ENCODE data around the gene RALGAPA1. TPM values are rescaled to one million over a fixed set of nuclear protein-coding genes. Genes with fewer than 3 reads are reported as not detected.

The RALGAPA1 gene
- polyA plus RNA-seq, 1 donor from 2014 or later, result 73.3 TPM

DNA sequence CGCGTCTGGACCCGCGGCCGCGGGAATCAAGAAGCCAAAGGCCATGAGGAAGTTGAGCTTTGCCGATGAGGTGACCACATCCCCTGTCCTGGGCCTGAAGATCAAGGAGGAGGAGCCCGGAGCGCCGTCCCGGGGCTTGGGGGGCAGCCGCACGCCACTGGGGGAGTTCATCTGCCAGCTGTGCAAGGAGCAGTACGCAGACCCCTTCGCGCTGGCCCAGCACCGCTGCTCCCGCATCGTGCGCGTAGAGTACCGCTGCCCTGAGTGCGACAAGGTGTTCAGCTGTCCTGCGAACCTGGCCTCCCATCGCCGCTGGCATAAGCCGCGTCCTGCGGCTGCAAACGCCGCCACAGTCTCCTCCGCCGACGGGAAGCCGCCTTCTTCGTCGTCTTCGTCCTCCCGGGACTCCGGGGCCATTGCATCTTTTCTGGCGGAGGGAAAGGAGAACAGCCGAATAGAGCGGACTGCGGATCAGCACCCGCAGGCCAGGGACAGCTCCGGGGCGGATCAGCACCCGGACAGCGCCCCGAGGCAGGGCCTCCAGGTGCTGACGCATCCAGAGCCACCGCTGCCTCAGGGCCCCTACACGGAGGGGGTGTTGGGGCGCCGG lies 274.1 kb downstream of the RALGAPA1 start:
- Histone ChIP-seq H3F3A (ENCODE audit: insufficient read depth, low read length, poor library complexity, severe bottlenecking) (no peaks in the 10 kb centered on the region), H3K9me3 (ENCODE audit: low read length) (no peaks in the 10 kb centered on the region), H3K9me2 (ENCODE audit: insufficient read depth, low read length) (no peaks in the 10 kb centered on the region), H3K27me3 (ENCODE audit: insufficient read depth, low read depth, low read length) (peaks cover 75% of the 10 kb centered on the region), H3K4me2 (ENCODE audit: low read length) (peak overlapping the region; percentile 56), H3K9ac (ENCODE audit: low read length) (peak overlapping the region; percentile 32), H3K27ac (ENCODE audit: low read length) (no peak overlapping the region), H3K79me2 (replicated peaks; ENCODE audit: insufficient read depth, low read length) (no peaks in the 10 kb centered on the region), H3K4me3 (ENCODE audit: low read length) (peak overlapping the region; percentile 88), H4K20me1 (ENCODE audit: insufficient read depth) (no peaks in the 10 kb centered on the region), H2AFZ (ENCODE audit: low read depth, low read length) (no peak overlapping the region), H3K36me3 (ENCODE audit: insufficient read depth, low read length) (no peaks in the 10 kb centered on the region)
- TF ChIP-seq EZH2 (IDR thresholded peaks at IDR 0.05; ENCODE audit: borderline replicate concordance, insufficient read depth, low read length, poor library complexity, severe bottlenecking) (peak; percentile 74), CTCF (IDR thresholded peaks at IDR 0.05; ENCODE audit: poor library complexity, severe bottlenecking) (no peak)
- TF ChIP-seq, protein P1, sequence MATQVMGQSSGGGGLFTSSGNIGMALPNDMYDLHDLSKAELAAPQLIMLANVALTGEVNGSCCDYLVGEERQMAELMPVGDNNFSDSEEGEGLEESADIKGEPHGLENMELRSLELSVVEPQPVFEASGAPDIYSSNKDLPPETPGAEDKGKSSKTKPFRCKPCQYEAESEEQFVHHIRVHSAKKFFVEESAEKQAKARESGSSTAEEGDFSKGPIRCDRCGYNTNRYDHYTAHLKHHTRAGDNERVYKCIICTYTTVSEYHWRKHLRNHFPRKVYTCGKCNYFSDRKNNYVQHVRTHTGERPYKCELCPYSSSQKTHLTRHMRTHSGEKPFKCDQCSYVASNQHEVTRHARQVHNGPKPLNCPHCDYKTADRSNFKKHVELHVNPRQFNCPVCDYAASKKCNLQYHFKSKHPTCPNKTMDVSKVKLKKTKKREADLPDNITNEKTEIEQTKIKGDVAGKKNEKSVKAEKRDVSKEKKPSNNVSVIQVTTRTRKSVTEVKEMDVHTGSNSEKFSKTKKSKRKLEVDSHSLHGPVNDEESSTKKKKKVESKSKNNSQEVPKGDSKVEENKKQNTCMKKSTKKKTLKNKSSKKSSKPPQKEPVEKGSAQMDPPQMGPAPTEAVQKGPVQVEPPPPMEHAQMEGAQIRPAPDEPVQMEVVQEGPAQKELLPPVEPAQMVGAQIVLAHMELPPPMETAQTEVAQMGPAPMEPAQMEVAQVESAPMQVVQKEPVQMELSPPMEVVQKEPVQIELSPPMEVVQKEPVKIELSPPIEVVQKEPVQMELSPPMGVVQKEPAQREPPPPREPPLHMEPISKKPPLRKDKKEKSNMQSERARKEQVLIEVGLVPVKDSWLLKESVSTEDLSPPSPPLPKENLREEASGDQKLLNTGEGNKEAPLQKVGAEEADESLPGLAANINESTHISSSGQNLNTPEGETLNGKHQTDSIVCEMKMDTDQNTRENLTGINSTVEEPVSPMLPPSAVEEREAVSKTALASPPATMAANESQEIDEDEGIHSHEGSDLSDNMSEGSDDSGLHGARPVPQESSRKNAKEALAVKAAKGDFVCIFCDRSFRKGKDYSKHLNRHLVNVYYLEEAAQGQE (IDR thresholded peaks at IDR 0.05; ENCODE audit: borderline replicate concordance), result peak; percentile 98

DNA sequence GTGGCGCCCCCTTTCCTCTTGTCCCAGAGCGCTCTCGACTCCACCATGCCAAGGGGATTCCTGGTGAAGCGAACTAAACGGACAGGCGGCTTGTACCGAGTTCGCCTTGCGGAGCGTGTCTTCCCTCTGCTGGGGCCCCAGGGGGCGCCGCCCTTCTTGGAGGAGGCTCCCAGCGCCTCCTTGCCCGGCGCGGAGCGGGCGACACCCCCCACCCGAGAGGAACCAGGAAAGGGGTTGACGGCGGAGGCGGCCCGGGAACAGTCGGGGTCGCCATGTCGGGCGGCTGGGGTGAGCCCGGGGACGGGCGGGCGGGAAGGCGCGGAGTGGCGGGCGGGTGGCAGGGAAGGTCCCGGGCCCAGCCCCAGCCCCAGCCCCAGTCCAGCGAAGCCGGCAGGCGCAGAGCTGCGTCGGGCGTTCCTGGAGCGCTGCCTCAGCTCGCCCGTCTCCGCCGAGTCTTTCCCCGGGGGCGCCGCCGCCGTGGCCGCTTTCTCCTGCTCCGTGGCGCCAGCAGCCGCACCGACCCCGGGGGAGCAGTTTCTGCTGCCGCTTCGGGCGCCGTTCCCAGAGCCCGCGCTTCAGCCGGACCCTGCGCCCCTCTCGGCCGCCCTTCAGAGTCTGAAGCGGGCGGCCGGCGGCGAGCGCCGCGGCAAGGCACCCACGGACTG lies 274.8 kb downstream of the RALGAPA1 start:
- peak overlapping the region; percentile 88 for H3K4me3 ChIP-seq (ENCODE audit: low read length)
- no peak overlapping the region for H2AFZ ChIP-seq (ENCODE audit: low read depth, low read length)
- H3K9me3 ChIP-seq (ENCODE audit: low read length), result no peaks in the 10 kb centered on the region
- no peaks in the 10 kb centered on the region for H3K79me2 ChIP-seq (replicated peaks; ENCODE audit: insufficient read depth, low read length)
- H3K36me3 ChIP-seq (ENCODE audit: insufficient read depth, low read length), result no peaks in the 10 kb centered on the region
- peak overlapping the region; percentile 83 for H3K4me2 ChIP-seq (ENCODE audit: low read length)
- H3K27me3 ChIP-seq (ENCODE audit: insufficient read depth, low read depth, low read length), result peaks cover 75% of the 10 kb centered on the region
- no peak overlapping the region for H3K27ac ChIP-seq (ENCODE audit: low read length)
- peak overlapping the region; percentile 32 for H3K9ac ChIP-seq (ENCODE audit: low read length)
- no peaks in the 10 kb centered on the region for H3K9me2 ChIP-seq (ENCODE audit: insufficient read depth, low read length)
- no peaks in the 10 kb centered on the region for H4K20me1 ChIP-seq (ENCODE audit: insufficient read depth)
- no peaks in the 10 kb centered on the region for H3F3A ChIP-seq (ENCODE audit: insufficient read depth, low read length, poor library complexity, severe bottlenecking)
- TF ChIP-seq EP300 (conservative IDR thresholded peaks at IDR 0.05; ENCODE audit: poor library complexity, severe bottlenecking) (no peak), EZH2 (IDR thresholded peaks at IDR 0.05; ENCODE audit: borderline replicate concordance, insufficient read depth, low read length, poor library complexity, severe bottlenecking) (no peak), POLR2AphosphoS5 (IDR thresholded peaks at IDR 0.05) (peak; percentile 4), MXI1 (conservative IDR thresholded peaks at IDR 0.05; ENCODE audit: poor library complexity, severe bottlenecking) (peak; percentile 36), CTCF (IDR thresholded peaks at IDR 0.05; ENCODE audit: poor library complexity, severe bottlenecking) (no peak)
- TF ChIP-seq, protein P1 (IDR thresholded peaks at IDR 0.05; ENCODE audit: borderline replicate concordance), result no peak

Measured in neural cell (in vitro differentiated cells).